HG03460 (cell line): ENCODE results near the gene JMJD1C.

Experiments used
- ATAC-seq: cut with Tn5 transposase; IDR thresholded peaks from one replicate; pipeline ENCODE4 v1.9.1; 2021; ENCODE audit not compliant: unreplicated experiment

The JMJD1C gene

GRCh38 chr10:63146503-63146902 lies 319.3 kb downstream of the JMJD1C start:
- ATAC-seq: no peak

GRCh38 chr10:63145782-63146181 lies 320.0 kb downstream of the JMJD1C start:
- ATAC-seq: no peak

- no peak for ATAC-seq
These were observed 321.8 kb downstream of the JMJD1C start for GRCh38 chr10:63143987-63144386.

GRCh38 chr10:63142136-63142535 lies 323.6 kb downstream of the JMJD1C start:
- no peak for ATAC-seq

- no peak for ATAC-seq
These were observed 325.7 kb downstream of the JMJD1C start for GRCh38 chr10:63140077-63140476.

GRCh38 chr10:63137306-63137705 lies 328.5 kb downstream of the JMJD1C start:
- ATAC-seq: no peak

- ATAC-seq: no peak
These were observed 331.8 kb downstream of the JMJD1C start for GRCh38 chr10:63133821-63134557.

- peak; percentile 95 for ATAC-seq
These were observed 332.5 kb downstream of the JMJD1C start, which contains the start of gene NRBF2 for GRCh38 chr10:63133056-63133820. TSS of gene NRBF2 (plus strand) at chr10:63133328. CDS start at chr10:63133471, 143 bp downstream.

GRCh38 chr10:63132651-63133055 lies 333.1 kb downstream of the JMJD1C start:
- no peak for ATAC-seq

GRCh38 chr10:63129888-63130287 lies 335.9 kb downstream of the JMJD1C start:
- ATAC-seq: no peak

GRCh38 chr10:63128443-63128842 lies 337.3 kb downstream of the JMJD1C start:
- no peak for ATAC-seq

- no peak for ATAC-seq
These were observed 340.3 kb downstream of the JMJD1C start for GRCh38 chr10:63125459-63125858.

GRCh38 chr10:63123727-63124362 lies 341.9 kb downstream of the JMJD1C start:
- ATAC-seq: no peak

- no peak for ATAC-seq
These were observed 345.2 kb downstream of the JMJD1C start for GRCh38 chr10:63120554-63120953.

- no peak for ATAC-seq
These were observed 346.7 kb downstream of the JMJD1C start for GRCh38 chr10:63119041-63119440.
